ENCODE measurements around the gene TBC1D10A.

Gene TBC1D10A

DNA sequence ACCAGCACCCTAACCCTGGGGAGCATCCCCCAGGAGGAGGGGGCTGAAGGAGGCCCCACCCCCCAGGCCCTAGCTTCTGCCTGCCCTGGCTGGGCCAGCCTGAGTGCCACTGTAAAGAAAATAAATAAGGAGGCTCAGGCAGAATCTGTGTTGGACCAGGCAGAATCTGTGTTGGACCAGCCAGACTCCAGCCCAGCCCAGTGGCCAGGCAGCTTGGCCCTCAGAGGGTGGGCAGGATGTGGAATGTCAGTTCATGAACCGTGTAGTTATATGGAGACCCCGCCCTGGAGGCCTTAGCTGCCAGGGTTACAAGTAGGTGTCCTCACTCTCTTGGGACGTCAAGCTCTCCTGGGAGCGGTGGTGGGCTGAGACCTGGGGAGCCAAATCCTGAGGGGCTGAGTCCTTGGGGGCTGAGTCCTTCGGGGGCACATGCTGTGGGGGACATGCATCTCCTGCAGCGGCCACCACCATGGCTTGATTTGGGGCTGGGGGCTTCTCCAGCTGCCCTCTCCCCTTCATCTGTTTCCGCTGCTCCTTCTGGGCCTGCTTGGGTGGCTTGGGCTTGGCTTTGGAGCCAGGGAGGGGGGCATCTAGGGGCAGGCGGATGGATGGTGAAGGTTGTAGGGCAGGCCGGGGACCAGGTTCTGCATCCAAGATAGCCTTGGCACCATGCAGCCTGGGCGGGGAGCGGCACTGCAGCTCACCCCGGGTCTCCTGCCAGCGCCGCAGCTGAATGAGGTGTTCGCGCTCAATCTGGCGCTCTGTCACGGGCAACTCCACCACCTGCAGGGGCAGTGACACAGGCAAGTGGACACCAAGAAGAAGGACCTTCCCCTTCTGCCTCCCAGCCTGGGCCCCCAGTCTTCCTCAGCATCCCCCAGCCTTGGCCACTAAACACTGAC, 34.4 kb downstream of the TBC1D10A start:
- TF ChIP-seq MYC (IDR thresholded peaks at IDR 0.05; ENCODE audit: low read depth, low read length): no peak
- no peak for TF ChIP-seq POLR2A (IDR thresholded peaks at IDR 0.05; ENCODE audit: extremely low read depth, insufficient read length)
- no peak for TF ChIP-seq MAX (IDR thresholded peaks at IDR 0.05; ENCODE audit: low read depth, low read length)
- TF ChIP-seq, protein P1, sequence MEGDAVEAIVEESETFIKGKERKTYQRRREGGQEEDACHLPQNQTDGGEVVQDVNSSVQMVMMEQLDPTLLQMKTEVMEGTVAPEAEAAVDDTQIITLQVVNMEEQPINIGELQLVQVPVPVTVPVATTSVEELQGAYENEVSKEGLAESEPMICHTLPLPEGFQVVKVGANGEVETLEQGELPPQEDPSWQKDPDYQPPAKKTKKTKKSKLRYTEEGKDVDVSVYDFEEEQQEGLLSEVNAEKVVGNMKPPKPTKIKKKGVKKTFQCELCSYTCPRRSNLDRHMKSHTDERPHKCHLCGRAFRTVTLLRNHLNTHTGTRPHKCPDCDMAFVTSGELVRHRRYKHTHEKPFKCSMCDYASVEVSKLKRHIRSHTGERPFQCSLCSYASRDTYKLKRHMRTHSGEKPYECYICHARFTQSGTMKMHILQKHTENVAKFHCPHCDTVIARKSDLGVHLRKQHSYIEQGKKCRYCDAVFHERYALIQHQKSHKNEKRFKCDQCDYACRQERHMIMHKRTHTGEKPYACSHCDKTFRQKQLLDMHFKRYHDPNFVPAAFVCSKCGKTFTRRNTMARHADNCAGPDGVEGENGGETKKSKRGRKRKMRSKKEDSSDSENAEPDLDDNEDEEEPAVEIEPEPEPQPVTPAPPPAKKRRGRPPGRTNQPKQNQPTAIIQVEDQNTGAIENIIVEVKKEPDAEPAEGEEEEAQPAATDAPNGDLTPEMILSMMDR (IDR thresholded peaks at IDR 0.05; ENCODE audit: low read depth, low read length): no peak
- DNase-seq (ENCODE audit: low read depth): no peak
- H3K4me3 ChIP-seq (ENCODE audit: low read depth, low read length): no peak overlapping the region

DNA sequence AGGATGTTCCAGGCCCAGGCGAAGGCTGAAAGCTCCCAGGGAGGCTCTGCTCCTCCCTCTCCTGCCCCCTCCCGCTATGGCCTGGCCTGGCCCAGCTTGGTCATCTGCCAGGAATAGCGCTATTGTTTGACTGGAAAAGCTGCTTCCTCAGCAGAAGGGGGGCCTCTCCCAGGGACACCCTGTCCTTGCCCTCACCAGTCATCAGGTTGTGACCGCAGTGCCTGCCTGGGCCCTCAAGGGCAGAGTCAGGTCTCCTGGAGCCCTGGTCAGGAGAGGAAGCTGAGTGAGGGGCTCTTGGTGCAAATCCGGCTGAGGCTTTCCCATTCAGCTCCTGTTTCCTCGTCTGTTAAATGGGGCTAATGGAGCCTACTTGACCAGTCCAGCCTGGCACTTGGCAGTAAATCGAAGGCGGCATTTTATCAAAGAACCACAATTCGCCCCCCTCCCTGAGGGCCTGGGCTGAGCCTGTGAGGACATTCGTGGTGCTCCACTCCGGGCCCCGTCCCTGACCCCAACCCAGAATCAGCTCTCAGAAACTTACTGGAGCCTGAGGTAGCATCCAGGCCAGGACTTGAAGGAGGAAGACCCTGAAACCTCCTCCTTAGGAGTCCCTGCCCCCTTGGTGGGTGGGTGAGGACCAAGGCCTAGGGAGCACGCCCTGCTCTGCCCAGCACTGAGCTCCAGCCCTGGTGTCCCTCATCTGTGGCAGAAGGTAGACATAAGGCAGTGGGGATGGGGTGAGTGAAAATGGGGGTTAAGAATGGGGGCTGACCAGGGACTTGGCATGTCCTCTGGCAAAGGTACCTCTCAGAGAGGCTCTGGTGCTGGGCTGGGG, 35.5 kb downstream of the TBC1D10A start:
- no peak for DNase-seq (ENCODE audit: low read depth)
- no peak overlapping the region for H3K4me3 ChIP-seq (ENCODE audit: low read depth, low read length)
- TF ChIP-seq MYC (IDR thresholded peaks at IDR 0.05; ENCODE audit: low read depth, low read length) (no peak), POLR2A (IDR thresholded peaks at IDR 0.05; ENCODE audit: extremely low read depth, insufficient read length) (no peak), MAX (IDR thresholded peaks at IDR 0.05; ENCODE audit: low read depth, low read length) (no peak)
- TF ChIP-seq, protein P1 (IDR thresholded peaks at IDR 0.05; ENCODE audit: low read depth, low read length): no peak

DNA sequence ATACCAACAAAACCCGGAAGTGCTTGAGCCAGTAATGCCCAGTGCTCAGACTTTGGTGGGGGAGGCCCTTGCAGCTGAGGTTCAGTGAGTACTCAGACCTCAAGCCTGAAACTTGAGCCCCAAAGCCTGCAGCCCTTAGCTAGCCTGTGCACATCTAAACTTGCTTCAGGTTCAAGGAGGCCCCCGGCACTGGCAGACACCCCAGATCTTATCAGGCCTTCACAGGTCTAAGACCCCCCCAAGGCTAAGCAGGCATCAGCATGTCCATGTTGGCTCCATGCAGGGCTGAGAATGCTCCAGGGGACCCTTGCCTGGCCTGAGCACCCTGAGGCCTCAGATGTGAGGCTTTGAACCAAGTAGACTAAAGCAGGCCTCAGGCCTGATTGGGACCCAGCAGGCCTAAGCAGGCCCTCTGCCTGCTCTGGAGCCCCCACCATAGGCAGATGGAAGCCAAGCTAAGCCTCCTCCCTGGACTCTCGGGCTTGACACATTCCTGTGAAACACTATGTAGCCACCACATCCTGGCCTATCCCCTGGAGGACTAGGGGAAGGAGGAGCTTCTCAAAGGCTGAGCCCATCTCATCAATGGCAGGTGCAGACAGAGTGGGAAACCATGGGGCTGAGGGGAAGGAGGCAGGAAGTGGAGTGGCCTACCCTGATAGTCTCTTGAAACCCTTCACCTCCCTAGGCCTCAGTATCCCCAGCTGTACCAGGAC, 36.2 kb downstream of the TBC1D10A start:
- H3K4me3 ChIP-seq (ENCODE audit: low read depth, low read length): no peak overlapping the region
- DNase-seq (ENCODE audit: low read depth): peak; percentile 82
- no peak for TF ChIP-seq MYC (IDR thresholded peaks at IDR 0.05; ENCODE audit: low read depth, low read length)
- TF ChIP-seq, protein P1 (IDR thresholded peaks at IDR 0.05; ENCODE audit: low read depth, low read length): no peak
- no peak for TF ChIP-seq MAX (IDR thresholded peaks at IDR 0.05; ENCODE audit: low read depth, low read length)
- TF ChIP-seq POLR2A (IDR thresholded peaks at IDR 0.05; ENCODE audit: extremely low read depth, insufficient read length): no peak

- TF ChIP-seq, protein P1 (IDR thresholded peaks at IDR 0.05; ENCODE audit: low read depth, low read length): no peak
- TF ChIP-seq POLR2A (IDR thresholded peaks at IDR 0.05; ENCODE audit: extremely low read depth, insufficient read length) (no peak), MAX (IDR thresholded peaks at IDR 0.05; ENCODE audit: low read depth, low read length) (no peak), MYC (IDR thresholded peaks at IDR 0.05; ENCODE audit: low read depth, low read length) (no peak)
Observed at GRCh38 chr22:30289980-30290313, 36.8 kb downstream of the TBC1D10A start.

DNA sequence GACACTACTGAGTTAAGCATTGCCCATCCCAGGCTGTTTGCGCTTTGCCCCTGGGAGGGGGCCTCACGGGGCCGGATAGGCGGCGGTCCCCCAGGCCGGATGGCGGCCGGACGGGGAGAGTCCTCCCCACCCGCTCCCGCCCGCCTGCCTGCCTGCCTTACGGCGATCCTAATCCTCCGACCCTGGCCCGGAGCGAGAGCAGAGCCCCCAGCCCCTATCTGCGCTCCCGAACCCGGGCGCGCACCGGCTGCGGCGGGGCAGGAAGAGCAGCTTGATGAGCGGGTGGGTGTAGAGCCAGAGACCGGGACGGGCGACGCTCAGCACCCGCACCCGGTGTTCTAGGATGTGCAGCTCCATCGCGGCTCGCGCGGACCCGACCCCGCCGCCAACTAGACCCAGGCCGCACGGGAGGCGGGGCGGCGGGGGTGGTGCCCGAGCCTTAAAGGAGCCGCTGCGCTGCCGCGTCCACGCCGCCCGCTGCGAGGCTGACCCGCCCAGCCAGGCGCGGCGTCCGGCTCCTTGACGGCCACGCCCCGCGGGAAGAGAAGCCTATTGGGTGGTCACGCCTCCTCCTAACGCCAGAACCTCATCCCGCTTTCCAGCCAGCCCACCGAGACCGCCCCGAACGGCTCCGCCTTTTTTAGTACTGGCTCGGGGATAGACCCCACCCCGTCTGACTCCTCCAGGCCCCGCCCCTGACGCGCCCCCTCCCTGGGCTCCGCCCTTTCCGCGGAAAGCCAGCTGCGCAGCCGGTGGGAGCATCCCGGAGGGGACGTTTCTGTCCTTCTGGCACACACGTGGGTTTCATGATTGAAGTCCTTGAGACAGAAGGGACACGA, 37.4 kb downstream of the TBC1D10A start, which contains the start of gene CASTOR1:
Gene CASTOR1 (minus strand): TSS at position 365 of the 839 bp plus-strand sequence. CDS start 8 bp downstream, at position 357.
- TF ChIP-seq MAX (IDR thresholded peaks at IDR 0.05; ENCODE audit: low read depth, low read length): peak; percentile 47
- TF ChIP-seq POLR2A (IDR thresholded peaks at IDR 0.05; ENCODE audit: extremely low read depth, insufficient read length): no peak
- peak; percentile 96 for DNase-seq (ENCODE audit: low read depth)
- H3K4me3 ChIP-seq (ENCODE audit: low read depth, low read length): peak within 1 kb of the TSS; percentile 46

More at GRCh38 chr22:30289980-30290313, 36.8 kb downstream of the TBC1D10A start:
- DNase-seq (ENCODE audit: low read depth): no peak
- no peak overlapping the region for H3K4me3 ChIP-seq (ENCODE audit: low read depth, low read length)
